Subcutaneous adipose tissue (tissue), 4 donors: ENCODE results near the gene NPEPPS. TPM values are rescaled to one million over a fixed set of nuclear protein-coding genes. Genes with fewer than 3 reads are reported as not detected.

Experiments used
- total RNA-seq, 4 donors: library from RNA; depleted of rRNA; stranded (reverse); fragments of >200 nt; gene quantifications; one replicate each; pipeline ENCODE4 v1.1.0, GENCODE V29; 2016
- TF ChIP-seq, protein P1 (sequence below): fragments of 450-650 bp; IDR thresholded peaks from one replicate; pipeline ENCODE4 v1.5.1; 2016; ENCODE audit warnings: low read depth, mild to moderate bottlenecking, control low read depth, antibody characterized with exemption, moderate library complexity

The NPEPPS gene
- total RNA-seq, 4 donors from 2014 or later: 101 to 146 (median 130) TPM

DNA sequence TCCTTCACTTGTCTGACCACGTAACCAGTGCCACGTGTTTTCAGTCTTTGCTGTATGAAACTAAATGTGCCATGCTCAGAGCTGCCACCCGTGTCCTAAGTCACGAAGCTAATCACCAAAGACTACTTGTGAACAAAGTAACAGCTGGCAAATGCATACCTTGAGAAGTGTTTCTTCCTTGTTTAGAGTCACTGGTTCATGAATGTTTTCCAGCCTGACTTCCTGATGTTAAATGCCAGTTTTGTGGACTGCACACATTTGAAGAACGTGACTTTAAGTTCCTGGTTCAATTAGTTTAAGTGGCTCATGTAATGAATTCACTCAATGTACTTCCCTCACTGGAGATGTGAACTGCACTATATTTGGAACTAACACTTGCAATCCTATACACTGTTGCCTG lies 98.9 kb downstream of the NPEPPS start:
- TF ChIP-seq, protein P1, sequence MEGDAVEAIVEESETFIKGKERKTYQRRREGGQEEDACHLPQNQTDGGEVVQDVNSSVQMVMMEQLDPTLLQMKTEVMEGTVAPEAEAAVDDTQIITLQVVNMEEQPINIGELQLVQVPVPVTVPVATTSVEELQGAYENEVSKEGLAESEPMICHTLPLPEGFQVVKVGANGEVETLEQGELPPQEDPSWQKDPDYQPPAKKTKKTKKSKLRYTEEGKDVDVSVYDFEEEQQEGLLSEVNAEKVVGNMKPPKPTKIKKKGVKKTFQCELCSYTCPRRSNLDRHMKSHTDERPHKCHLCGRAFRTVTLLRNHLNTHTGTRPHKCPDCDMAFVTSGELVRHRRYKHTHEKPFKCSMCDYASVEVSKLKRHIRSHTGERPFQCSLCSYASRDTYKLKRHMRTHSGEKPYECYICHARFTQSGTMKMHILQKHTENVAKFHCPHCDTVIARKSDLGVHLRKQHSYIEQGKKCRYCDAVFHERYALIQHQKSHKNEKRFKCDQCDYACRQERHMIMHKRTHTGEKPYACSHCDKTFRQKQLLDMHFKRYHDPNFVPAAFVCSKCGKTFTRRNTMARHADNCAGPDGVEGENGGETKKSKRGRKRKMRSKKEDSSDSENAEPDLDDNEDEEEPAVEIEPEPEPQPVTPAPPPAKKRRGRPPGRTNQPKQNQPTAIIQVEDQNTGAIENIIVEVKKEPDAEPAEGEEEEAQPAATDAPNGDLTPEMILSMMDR: no peak

- TF ChIP-seq, protein P1: no peak
Measured at GRCh38 chr17:47630614-47631013, 99.7 kb downstream of the NPEPPS start.

DNA sequence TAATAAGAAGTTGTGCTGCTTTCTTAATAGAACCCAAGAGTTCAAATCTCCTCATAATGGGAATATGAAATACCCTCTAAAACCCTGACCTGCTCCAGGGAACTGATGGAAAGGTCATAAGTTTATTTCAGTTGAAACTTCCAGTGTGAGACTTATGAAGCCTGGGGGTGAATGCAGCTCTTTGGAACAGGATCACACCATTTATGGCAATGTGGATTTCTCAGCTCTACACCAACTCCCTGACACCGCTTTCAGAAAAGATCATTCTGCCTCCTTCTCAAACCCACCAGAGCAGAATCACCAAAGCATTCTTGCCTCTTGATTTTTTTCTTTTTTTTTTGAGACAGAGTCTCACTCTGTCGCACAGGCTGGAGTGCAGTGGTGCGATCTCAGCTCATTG lies 102.1 kb downstream of the NPEPPS start:
- TF ChIP-seq, protein P1: no peak

DNA sequence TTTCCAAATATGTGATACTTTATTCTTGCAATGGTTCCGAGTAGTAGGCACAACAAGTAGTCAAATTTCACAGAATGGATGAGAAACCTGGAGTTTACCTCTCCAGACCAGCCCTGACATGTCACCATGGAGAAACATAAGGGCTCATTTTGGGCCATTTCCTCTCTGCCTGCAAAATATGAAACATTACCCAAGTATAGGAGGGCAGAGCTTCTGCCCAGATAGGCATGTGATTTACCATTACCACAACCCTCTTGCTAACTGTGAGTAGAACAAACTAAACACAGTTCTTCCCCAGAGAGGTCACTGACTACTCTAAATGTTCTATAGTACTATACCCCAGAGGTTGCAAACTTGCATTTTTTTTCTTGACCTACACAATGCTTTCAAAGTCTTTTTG lies 103.1 kb downstream of the NPEPPS start:
- TF ChIP-seq, protein P1: no peak

DNA sequence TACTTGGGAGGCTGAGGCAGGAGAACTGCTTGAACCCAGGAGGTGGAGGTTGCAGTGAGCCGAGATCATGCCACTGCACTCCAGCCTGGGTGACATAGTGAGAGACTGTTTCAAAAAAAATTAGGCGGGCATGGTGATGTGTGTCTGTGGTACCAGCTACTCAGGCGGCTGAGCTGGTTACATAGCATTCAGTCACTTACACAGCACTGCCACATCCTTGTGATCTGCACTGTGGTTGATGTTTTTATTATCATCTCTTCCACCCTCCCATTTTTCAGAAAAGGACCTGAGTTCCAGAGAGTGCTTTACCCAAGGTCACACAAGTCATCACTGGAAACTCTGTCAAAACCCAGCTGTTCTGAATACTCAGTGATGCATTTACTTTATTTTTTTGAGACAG lies 104.0 kb downstream of the NPEPPS start:
- TF ChIP-seq, protein P1: no peak

GRCh38 chr17:47635734-47636133 lies 104.8 kb downstream of the NPEPPS start:
- TF ChIP-seq, protein P1: no peak

DNA sequence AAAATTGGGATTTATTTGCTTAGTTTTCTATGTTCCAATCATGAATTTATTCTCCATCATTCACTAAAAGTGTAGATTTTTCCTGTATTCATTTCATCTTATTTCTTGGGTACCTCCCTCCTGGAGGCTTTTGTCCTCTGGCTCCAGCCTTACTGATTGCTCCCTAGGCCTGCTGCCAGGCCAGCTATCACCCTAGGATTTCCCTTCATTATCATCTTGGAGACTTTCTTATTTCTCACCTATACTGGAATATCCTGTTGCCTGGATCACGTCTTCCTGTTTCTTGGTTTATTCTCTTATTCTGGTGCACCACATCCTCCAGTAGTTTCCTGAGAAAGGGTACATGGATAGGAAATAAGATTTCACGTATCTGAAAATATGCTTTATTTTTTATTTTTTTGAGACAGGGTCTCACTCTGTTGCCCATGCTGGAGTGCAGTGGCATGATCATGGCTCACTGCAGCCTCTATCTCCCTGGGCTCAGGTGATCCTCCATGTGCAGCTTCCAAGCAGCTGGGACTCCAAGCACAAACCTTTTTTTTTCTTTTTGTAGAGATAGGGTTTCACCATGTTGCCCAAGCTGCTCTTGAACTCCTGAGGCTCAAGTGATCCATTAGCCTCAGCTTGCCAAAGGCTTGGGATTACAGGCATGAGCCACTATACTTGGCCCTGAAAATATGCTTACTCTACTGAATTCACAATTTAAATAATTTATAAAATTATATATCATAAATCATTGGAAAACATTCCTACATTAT lies 105.5 kb downstream of the NPEPPS start:
- TF ChIP-seq, protein P1: no peak
